Measurements from ENCODE around the gene SKP2.

- TF ChIP-seq, protein P1, sequence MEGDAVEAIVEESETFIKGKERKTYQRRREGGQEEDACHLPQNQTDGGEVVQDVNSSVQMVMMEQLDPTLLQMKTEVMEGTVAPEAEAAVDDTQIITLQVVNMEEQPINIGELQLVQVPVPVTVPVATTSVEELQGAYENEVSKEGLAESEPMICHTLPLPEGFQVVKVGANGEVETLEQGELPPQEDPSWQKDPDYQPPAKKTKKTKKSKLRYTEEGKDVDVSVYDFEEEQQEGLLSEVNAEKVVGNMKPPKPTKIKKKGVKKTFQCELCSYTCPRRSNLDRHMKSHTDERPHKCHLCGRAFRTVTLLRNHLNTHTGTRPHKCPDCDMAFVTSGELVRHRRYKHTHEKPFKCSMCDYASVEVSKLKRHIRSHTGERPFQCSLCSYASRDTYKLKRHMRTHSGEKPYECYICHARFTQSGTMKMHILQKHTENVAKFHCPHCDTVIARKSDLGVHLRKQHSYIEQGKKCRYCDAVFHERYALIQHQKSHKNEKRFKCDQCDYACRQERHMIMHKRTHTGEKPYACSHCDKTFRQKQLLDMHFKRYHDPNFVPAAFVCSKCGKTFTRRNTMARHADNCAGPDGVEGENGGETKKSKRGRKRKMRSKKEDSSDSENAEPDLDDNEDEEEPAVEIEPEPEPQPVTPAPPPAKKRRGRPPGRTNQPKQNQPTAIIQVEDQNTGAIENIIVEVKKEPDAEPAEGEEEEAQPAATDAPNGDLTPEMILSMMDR (IDR thresholded peaks at IDR 0.05) = no peak
- TF ChIP-seq POLR2A (IDR thresholded peaks at IDR 0.05) = no peak
These were observed 28.0 kb downstream of the SKP2 start for GRCh38 chr5:36179950-36180349.

All from adrenal gland (tissue), 5 donors.